HG02870 (cell line): Measurements from ENCODE around the gene PLEKHF1.
A peak's percentile ranks its signal among the peaks of the same experiment; 100 is the strongest.
"Not testable (repeated sequence)": the region's sequence is repeated elsewhere in the genome, so short reads cannot be mapped to it uniquely, and the experiment has no call there.

Source experiments
- ATAC-seq: cut with Tn5 transposase; IDR thresholded peaks from one replicate; pipeline ENCODE4 v1.9.1; 2021; ENCODE audit warnings: mild to moderate bottlenecking, moderate library complexity; ENCODE audit not compliant: unreplicated experiment

The PLEKHF1 gene

DNA sequence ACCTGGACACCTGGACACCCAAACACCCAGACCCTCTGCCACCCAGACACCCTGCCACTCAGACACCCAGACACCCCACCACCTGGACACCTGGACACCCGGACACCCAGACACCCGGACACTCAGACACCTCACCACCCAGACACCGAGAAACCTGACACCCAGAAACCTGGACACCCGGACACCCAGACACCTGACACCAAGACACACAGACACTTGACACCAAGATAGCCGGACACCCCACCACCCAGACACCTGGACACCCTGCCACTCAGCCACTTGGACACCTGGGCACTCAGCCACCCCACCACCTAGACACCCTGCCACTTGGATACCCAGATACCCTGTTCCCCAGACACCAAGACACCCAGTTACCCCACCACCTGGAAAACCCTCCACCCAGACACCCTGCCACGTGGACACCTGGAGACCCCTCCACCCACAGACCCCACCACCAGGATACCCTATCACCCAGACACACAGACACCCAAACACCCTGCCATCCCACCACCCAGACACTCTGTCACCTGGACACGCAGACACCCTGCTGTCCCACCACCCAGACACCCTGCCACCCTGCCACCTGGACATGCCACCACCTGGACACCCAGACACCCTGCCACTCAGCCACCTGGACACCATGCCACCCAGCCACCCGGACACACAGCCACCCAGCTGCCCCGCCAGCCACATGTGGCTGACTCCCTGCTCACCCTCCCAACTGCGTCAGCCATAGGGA is 32.4 kb downstream of the PLEKHF1 start:
- no peak for ATAC-seq

DNA sequence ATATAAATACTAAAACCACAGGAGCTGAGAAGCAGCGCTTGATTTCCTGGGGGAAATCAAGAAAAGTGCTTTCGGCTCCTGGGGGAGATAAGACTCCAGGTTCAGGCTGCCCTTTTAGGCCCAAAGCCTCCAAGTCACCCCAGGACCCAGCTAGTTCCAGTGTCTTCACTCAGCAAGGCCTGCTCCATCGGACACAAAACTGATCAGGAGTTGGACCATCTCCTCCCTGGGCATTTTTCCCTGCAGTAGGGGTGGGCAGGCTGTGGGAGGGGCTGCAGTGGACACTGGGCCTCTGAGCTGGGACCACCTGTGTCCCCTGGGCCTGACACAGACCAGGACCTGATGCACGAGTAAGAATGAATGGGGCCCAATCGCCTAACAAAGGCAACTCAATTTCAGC is 34.6 kb downstream of the PLEKHF1 start:
- ATAC-seq = no peak

DNA sequence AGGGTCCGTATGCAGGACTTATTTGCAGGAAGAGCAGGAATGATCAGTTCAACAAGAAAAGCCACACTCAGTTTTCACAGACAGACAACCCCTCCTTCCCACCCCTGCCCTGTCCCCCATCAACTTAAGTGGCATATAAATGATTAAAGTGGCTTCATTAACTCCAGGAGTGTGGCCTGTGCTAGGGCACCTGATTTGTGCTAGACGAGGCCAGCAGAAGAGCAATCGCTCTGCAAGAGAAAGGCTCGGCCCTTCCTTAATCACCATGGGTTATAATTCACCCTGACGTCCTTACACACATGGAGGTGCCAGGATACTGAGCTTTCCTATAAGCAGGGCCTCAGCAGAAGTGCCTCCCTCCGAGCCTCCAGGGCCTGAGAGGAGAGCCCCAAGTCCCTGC is 35.2 kb downstream of the PLEKHF1 start:
- ATAC-seq = no peak

DNA sequence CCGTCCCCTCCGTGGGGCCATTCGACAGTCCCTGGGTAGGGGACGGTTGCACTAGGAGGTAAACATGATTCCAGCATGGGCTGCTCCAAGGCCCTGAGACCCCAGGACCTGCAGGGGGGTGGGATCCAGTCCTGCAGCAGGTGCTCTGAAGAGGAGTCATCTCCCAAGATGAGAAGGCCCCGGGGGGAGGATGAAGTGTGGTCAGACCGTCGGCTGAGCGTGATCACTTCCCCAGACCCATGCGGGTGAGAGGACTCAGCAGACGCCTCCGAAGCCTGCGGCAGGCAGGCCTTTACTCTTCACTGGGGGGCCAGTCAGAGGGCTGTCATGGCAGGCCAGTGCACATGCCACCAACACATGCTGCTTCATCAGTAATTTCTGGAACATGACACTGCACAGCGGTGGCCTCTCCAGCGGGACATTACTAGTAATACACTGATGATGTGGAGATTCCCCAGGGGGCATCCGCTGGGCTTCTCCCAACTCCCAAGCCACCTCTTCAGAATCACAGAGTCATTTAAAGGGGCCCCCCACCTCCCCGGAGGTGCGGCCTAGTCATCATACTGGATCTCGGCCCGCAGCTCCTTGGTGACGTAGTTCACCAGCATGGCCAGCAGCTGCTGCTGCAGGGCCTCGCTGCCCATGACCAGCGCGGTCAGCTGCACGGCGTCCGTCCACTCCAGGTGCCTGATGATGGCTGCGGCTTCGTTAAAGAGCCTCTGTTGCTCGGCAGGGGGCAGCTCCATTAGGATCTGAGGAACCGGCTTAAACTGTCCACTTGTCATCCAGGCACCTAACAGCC is 37.1 kb downstream of the PLEKHF1 start:
- ATAC-seq = no peak

DNA sequence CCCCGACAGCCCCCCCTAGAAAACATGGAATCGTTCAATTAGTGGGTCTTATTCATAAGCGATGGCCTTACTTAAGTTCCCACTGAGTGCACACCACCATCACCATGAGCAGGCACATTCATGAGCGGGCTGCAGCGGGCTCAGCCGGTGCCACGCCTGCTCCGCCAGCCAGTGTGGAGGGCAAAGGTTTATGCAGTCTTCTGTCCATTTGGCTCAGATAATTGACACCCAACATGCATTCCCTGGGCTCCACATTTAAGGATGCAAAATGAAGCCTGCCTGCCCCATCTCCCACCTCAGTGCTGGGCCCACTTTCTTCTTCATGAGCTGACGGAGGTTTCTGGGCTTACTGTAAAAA is 37.7 kb downstream of the PLEKHF1 start:
- no peak for ATAC-seq

DNA sequence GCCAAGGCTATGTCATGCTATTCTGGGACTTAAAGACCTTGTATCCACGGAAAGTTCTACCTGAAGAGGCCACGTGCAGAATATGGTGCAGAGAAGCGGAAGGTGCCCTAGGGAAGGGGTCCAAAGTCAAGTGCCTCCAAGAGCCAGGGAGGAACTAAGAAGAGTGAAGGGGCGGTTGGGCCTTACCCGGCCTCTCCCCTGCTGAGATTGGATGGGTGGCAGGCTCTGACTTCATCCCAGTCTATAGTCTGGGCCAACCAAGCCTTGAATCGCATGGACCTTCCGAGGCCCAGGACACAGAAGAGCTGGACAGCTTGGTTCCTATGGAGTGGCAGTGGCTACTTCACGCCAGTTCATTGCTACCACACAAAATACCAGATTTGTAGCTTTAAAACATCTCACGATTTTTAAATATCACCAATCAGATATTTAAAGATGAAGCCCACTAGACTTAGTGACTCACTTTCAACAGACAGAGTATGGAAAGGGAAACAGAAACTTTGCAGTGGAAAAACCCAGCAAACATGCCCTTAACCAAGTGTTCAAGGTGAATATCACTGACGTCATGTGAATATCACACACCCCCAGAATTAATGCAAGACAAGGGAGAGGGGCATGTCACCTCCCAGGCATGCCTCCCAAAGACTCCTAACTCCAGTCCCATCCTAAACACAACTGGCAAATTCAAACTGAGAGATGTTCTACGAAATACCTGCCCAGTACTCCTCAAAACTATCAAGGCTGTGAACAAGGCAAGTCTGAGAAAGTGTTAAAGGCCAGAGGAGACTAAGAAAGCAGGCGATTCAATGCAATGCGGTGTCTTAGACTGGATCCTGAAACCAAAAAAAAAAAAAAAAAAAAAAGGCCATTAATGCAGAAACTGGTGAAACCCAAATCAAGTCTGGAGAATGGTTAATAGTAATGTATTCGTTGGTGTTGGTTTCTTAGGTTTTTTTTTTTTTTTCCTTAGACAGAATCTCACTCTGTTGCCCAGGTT is 39.6 kb downstream of the PLEKHF1 start:
- peak; percentile 63 for ATAC-seq

DNA sequence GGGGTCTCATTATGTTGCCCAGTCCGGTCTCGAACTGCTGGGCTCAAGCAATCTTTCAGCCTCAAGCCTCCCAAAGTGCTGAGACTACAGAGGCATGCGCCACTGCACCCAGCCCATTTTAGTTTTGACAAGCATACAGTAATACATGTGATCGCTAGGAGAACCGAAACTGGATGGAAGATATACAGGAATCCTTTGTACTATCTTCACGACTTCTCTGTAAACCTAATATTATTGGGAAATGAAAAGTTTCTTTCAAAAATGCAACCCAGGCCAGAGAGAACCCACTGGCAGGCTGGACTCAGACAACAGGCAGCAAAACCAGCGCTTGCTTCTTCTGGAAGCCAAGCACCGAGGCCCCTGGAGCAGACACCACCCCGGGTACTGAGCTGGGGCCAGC is 40.4 kb downstream of the PLEKHF1 start:
- no peak for ATAC-seq

DNA sequence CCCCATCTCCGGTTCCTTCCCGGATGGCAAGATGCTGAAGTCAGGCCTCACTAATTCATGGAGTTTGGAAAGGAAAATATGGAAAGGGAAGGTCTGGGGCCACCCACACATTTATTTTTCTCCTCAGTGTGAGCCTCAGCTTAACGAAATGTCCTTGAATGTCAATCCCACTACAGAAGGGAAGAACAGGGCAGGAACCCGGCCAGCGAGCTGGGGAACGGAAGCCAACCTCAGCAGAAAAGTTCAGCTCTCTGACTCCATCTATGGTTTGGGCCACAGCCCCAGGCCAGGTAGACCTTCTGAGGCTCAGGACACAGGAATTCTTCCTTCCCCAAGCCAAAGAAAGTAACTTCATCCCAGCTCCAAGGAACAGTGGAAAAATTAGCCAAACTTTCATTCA is 41.4 kb downstream of the PLEKHF1 start:
- no peak for ATAC-seq

DNA sequence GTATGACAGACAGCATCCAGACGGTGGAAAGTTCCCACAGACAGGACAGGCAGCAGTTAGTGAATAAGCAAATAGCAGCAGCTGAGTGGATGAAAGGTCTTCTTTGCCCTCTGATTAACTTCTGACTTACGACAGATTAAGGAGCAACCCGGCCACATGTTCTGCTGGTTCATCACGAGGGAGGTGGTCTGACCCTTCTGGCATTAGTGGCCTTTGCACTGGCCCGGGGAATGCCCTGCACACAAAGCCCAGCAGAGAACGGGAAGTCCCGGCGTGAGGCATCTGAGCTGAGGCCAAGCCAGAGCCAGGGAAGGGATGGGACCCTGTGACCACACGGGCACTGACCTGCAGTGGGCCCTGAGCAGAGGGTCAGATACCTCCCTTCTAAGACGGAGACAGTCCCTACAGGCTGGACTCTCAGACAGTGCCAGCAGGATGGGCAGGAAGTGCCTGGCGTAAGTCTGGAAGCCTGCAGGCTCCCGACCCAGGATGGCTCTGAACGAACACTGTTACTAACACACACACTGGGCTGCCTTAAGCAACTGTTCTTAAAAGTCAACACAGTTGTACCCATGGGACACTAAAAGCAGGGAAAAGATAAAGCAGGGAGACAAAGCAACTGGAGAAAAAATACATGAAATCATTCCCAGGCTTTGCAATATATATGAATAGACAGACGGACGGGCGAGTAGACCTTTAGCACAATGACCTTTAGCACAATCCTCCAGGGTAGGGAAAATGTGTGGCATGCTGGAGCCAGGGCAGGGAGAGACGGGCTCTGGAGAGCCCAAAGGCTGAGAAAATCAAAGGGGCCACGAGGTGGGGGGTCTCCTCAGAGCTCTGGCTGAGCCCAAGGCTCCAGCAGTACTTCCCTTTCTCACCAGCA is 43.5 kb downstream of the PLEKHF1 start:
- ATAC-seq = no peak

DNA sequence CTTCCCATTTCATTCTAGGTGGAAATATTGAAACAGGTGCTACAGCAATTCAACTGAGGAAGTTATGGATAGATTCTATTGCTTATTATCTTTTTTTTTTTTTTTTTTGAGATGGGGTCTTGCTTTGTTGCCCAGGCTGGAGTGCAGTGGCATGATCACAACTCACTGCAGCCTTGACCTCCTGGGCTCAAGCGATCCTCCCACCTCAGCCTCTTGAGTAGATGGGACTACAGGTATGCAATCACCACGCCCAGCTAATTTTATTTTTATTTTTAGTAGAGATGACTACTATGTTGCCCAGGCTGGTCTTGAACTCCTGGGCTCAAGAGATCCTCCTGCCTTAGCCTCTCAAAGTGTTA is 44.2 kb downstream of the PLEKHF1 start:
- not testable (repeated sequence) for ATAC-seq

DNA sequence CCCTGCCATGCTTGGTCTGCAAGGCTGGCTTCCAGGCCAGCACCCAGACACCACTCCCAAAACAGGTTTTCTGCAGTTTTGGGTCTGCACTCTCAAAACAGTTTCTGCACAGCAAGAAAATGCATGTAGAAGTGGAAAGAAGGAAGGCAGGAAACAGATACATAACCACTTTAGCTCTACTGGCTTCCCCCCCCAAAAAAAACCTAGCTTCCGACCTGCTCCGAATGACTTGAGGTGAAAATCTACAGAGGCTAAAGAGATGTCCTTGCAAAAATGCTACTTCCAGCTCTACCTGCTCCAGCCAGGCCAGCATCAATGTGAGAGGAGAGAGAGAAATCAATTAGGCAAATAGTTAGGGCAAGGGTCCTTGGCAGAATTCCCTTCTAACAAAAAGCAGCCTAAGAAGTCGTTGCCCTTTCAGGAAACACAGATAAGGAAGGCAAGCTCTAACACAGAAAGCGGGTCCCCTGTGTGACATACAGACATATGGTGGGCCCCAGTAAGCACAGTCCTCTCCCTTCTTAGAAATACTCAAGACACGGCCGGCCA is 46.4 kb downstream of the PLEKHF1 start:
- ATAC-seq = no peak

DNA sequence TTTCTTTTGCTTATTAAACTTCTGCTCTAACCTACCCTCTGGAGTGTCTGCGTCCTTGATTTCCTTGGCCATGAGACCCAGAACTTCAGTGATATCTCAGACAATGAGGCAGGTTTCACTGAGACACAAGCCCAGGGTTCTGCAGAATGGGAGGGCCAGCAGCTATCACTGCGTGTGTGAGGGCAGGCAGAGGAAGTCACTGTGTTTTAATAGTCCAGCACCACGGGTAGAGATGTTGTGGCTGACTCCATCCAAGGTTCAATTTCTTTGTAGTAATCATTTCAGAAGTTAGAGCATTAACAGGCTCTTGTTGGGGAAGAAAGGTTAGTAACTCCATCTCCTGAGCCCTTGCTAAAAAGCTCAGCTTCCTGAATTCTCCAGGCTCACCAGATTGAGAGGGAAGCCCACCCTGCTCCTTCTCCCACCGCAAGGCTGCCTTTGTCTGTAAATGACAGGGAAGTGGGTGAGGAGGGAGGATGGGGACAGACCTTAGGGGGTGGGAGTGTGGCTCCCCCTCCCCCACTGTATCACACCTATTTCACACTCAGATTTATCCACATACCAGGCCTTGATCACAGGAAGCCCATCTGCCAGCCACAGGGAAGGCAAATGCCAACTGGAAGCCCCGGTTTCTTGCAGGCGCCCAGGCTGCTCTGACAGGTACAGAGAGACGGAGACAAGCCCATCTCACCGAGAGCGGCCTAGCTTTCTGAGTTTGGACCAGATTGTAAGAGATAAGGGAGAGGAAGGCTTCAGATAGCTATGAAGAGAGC is 47.7 kb downstream of the PLEKHF1 start:
- ATAC-seq = no peak

DNA sequence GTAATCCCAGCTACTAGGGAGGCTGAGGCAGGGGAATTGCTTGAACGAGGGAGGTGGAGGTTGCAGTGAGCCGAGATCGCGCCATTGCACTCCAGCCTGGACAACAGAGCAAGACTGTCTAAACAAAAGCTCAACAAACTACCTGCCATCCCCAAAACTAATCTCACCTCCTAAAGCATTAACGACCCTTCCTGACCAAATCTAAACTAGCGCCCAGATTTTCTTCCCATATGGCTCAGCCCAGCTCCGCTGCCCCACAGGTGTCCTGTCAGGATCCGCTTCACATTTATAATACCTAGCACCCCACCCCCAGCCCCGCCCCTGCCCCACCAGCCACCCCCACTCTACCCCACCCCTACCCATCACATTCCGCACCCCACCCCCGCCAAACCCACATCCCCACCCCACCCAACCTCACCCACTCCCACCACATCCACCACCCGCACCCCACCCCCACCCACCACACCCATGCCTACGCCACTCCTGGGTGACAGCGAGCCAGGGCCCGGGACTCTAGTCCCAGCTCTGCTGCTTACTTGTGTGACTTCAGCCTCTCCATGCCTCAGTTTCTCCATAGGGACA is 49.2 kb downstream of the PLEKHF1 start:
- ATAC-seq = peak; percentile 15

DNA sequence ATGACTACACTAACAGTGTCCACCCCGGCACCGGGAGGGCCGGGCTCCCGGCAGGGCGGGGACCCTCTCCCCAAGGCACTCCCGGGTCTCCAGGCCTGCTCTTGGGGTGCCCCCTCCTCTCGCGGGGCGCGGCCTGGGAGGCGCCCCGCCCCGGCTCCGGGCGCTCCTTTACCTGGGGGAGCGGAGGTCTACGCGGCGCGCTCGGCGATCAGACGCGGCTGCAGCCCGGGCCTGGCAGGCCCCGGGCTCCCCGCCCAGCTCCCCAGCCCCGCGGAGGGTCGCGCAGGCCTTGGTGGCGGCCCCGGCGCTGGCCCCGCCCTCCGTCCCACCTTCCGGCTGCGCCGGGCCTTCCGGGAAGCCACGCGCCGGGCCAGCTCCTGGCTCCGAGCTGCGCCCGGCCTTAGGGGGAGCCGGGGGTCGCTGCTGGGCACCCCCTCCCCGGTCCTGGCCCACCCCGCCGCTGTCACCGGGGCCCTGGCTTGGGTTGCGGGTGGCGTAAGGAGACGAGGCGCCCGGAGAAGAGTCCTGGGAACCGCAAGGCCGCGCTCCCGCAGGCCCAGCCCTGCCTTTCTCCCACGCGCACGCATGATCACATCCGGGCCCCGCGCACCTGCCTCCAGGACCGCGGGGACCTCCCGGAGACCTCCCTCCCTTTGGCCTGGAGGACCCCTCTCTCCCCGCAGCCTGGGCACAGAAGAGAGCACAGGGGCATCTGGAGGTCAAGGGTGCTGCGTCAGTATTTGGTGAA is 49.9 kb downstream of the PLEKHF1 start, which contains the start of gene C19orf12:
Gene C19orf12 (minus strand): TSS at position 309 of the 748 bp plus-strand sequence. CDS start 6,848 bp downstream, outside the sequence.
- ATAC-seq = peak; percentile 59

DNA sequence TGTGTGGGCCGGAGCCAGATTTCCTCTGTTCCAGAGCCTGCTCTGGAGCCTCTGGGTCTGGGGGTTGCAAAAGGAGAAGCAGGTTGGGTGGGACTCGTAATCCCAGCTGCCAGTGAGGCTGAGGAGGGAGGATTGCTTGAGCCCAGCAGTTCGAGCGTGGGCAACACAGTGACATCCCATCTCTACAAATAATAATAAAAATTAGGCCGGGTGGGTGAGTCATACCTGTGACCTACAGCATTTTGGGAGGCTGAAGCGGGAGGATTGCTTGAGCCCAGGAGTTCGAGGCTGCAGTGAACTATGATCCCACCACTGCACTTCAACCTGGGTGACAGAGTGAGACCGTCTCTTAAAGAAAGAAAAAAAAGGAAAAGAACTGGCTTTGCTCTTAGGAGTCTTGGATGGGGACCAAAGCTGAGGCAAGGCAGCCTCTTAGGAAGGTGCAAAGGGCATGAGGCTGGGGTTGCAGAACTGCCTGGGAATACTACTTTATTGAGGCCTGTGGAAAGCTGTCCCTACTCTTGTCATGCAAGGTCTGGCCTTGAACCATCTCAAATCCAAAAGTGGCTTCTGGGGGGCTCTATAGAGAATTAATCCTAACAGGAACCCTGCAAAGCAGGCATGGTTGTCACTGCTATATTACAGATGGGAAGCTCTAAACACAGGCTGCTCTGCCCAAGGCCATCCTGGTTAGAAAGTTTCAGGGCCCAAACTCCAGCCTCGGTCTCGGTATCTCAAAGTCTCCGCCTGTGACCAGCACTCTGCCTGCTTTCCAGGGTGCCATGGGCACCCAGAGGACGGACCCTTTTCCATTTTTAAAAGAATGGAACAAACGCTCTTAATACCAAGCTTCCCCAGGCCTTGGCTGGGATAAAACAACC is 50.7 kb downstream of the PLEKHF1 start:
- ATAC-seq = no peak

DNA sequence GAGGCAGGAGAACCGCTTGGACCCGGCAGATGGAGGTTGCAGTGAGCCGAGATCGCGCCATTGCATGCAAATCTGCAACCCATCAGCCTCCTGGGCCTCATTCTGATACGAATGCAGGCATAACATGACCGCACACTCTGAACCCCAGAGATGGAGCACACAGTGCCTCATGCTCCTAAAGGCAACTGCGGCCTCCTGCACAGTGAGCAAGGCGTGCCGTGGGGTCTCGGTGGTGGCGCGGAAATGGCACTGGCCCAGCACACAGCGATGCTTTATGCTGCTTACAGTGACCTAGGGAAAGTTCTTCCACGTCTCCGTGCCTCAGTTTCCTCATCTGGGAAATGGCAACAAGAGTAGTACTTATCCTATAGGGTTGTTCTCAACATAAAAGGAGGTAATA is 51.8 kb downstream of the PLEKHF1 start:
- no peak for ATAC-seq

DNA sequence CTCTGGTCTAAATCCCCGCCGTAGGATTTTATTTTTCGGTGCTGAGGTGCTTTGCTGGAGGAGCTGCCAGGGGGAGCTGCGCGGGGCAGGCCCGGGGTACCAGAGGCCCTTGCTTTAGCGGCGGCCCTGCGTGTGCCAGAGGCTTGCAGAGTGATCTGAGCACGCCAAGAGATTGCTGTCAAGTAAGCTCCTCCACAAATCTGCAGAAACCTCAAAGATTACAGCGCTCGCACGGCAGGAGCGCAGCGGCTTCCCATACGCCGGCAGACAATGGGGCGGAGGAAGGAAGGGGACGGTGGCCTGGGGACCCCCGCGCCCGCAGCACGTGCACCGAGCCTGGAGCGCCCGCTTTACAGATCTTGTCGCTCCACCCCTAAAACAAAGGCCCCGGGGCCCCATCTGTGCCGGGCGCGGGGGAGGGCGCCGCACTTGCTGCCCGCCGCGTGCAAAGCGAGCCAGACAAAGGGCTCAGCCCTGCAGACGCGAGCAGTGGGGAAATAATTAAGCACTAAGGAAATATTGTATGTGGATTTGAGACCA is 58.9 kb downstream of the PLEKHF1 start:
- no peak for ATAC-seq
